Neural progenitor cell (in vitro differentiated cells): Measurements from ENCODE around the gene ARHGAP26.

Source experiments
- EZH2phosphoT487 ChIP-seq: fragments of 200-600 bp; sonication (generic); IDR thresholded peaks from 2 replicates; pipeline ENCODE4 v1.6.1; 2017; ENCODE audit warnings: antibody characterized with exemption
- TF ChIP-seq, protein P1 (sequence below): fragments of 200-600 bp; sonication (generic); IDR thresholded peaks from 2 replicates; pipeline ENCODE4 v1.5.1; 2017; ENCODE audit warnings: antibody characterized with exemption, mild to moderate bottlenecking

DNA sequence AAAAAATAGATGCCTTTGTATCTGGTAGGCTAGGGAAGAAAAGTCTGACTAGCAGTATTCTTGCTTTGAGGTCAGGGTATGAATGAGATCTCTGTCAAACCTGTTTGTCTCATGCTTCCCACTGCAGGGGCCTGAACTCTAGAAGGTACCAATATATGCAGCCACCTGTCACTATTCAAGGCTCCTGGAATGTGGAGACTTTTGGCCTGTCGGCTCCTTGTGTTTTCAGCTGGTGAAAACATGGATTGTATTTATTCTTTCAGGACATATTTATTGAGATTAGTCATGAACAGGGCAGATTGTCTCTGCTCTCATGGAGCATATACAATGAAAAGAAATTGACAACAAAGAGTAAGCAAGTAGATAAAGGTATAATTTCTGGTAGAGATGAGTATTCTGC is 255.8 kb downstream of the ARHGAP26 start:
- TF ChIP-seq, protein P1, sequence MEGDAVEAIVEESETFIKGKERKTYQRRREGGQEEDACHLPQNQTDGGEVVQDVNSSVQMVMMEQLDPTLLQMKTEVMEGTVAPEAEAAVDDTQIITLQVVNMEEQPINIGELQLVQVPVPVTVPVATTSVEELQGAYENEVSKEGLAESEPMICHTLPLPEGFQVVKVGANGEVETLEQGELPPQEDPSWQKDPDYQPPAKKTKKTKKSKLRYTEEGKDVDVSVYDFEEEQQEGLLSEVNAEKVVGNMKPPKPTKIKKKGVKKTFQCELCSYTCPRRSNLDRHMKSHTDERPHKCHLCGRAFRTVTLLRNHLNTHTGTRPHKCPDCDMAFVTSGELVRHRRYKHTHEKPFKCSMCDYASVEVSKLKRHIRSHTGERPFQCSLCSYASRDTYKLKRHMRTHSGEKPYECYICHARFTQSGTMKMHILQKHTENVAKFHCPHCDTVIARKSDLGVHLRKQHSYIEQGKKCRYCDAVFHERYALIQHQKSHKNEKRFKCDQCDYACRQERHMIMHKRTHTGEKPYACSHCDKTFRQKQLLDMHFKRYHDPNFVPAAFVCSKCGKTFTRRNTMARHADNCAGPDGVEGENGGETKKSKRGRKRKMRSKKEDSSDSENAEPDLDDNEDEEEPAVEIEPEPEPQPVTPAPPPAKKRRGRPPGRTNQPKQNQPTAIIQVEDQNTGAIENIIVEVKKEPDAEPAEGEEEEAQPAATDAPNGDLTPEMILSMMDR, result no peak
- no peak for TF ChIP-seq EZH2phosphoT487
